ENCODE measurements around the gene MMP17.
"Not testable (repeated sequence)": the region's sequence is repeated elsewhere in the genome, so short reads cannot be mapped to it uniquely, and the experiment has no call there.

Gene MMP17

DNA sequence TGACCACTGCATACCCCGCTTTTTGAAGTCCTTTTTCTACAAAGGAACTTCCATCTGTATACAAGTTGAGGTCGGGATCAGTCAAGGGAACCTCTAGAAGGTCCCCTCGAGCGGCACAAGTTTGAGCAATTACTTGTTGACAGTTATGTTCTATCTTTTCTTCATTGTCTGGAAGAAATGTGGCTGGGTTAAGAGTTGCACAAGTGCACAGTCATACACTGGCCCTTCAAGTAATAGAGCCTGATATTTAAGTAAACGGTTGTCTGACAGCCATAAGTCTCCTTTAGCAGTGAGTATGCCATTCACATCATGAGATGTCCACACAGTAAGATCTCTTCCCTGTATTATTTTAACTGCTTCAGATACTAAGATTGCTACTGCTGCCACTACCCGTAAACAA lies 46.8 kb downstream of the MMP17 start:
- not testable (repeated sequence) for H3K27ac ChIP-seq (ENCODE audit: low read length, poor library complexity, severe bottlenecking); H2BK5ac ChIP-seq (ENCODE audit: low read depth, low read length, poor library complexity, severe bottlenecking); H2BK12ac ChIP-seq (ENCODE audit: low read length in 2 of 2); H2AFZ ChIP-seq (ENCODE audit: low read depth, low read length); H3K79me1 ChIP-seq (replicated peaks; ENCODE audit: low read length, poor library complexity, severe bottlenecking); H3K4ac ChIP-seq (ENCODE audit: low read depth in 1 of 2, low read length in 2 of 2); H3K14ac ChIP-seq (ENCODE audit: low read length in 2 of 2); H3K23ac ChIP-seq (ENCODE audit: low read length in 2 of 2); H4K91ac ChIP-seq (ENCODE audit: low read length); H3K36me3 ChIP-seq (ENCODE audit: control insufficient read depth in 1 of 2, insufficient read depth in 2 of 2, low read depth in 1 of 2, low read length in 2 of 2); H3K4me3 ChIP-seq (ENCODE audit: insufficient read depth in 1 of 2, low read depth in 1 of 2, low read length in 2 of 2); H2AK5ac ChIP-seq (ENCODE audit: low read length, severe bottlenecking); H2BK15ac ChIP-seq (ENCODE audit: low read depth, poor library complexity, severe bottlenecking); DNase-seq; H3K18ac ChIP-seq (ENCODE audit: low read depth in 1 of 2, low read length in 2 of 2); H4K8ac ChIP-seq (ENCODE audit: low read length); H3K9me3 ChIP-seq (ENCODE audit: control insufficient read depth, low read length); H3K9ac ChIP-seq (ENCODE audit: low read length); H3K4me2 ChIP-seq (ENCODE audit: low read length, poor library complexity, severe bottlenecking); H2BK120ac ChIP-seq (ENCODE audit: low read depth, low read length)
- H3K4me1 ChIP-seq (ENCODE audit: control insufficient read depth, insufficient read depth, low read depth, low read length): peaks cover 15% of the 10 kb centered on the region
- 92% methylated on average over 6 of the region's 6 CpGs for WGBS
- peaks cover 0 to 33% of the 10 kb centered on the region in 2 experiments for H3K27me3 ChIP-seq (ENCODE audit: control insufficient read depth in 1 of 2, insufficient read depth in 1 of 2, low read length in 2 of 2)

GRCh38 chr12:131877216-131877615 lies 49.0 kb downstream of the MMP17 start:
- not testable (repeated sequence) for H3K18ac ChIP-seq (ENCODE audit: low read depth in 1 of 2, low read length in 2 of 2); H2BK15ac ChIP-seq (ENCODE audit: low read depth, poor library complexity, severe bottlenecking); H3K4me2 ChIP-seq (ENCODE audit: low read length, poor library complexity, severe bottlenecking); H3K4me3 ChIP-seq (ENCODE audit: insufficient read depth in 1 of 2, low read depth in 1 of 2, low read length in 2 of 2); H3K14ac ChIP-seq (ENCODE audit: low read length in 2 of 2); H3K4me1 ChIP-seq (ENCODE audit: control insufficient read depth, insufficient read depth, low read depth, low read length); H2AFZ ChIP-seq (ENCODE audit: low read depth, low read length); H2BK120ac ChIP-seq (ENCODE audit: low read depth, low read length); H3K23ac ChIP-seq (ENCODE audit: low read length in 2 of 2); H3K4ac ChIP-seq (ENCODE audit: low read depth in 1 of 2, low read length in 2 of 2); H3K79me1 ChIP-seq (replicated peaks; ENCODE audit: low read length, poor library complexity, severe bottlenecking); H2BK5ac ChIP-seq (ENCODE audit: low read depth, low read length, poor library complexity, severe bottlenecking); DNase-seq; H3K27ac ChIP-seq (ENCODE audit: low read length, poor library complexity, severe bottlenecking); H3K9me3 ChIP-seq (ENCODE audit: control insufficient read depth, low read length); H3K9ac ChIP-seq (ENCODE audit: low read length); H2BK12ac ChIP-seq (ENCODE audit: low read length in 2 of 2); H4K91ac ChIP-seq (ENCODE audit: low read length); H4K8ac ChIP-seq (ENCODE audit: low read length); H2AK5ac ChIP-seq (ENCODE audit: low read length, severe bottlenecking); H3K36me3 ChIP-seq (ENCODE audit: control insufficient read depth in 1 of 2, insufficient read depth in 2 of 2, low read depth in 1 of 2, low read length in 2 of 2)
- 95% methylated on average over 10 of the region's 10 CpGs for WGBS
- H3K27me3 ChIP-seq (ENCODE audit: control insufficient read depth in 1 of 2, insufficient read depth in 1 of 2, low read length in 2 of 2): peaks cover 0 to 50% of the 10 kb centered on the region in 2 experiments

- H2BK5ac ChIP-seq (ENCODE audit: low read depth, low read length, poor library complexity, severe bottlenecking): not testable (repeated sequence)
Measured at GRCh38 chr12:131878436-131878835, 50.2 kb downstream of the MMP17 start.

DNA sequence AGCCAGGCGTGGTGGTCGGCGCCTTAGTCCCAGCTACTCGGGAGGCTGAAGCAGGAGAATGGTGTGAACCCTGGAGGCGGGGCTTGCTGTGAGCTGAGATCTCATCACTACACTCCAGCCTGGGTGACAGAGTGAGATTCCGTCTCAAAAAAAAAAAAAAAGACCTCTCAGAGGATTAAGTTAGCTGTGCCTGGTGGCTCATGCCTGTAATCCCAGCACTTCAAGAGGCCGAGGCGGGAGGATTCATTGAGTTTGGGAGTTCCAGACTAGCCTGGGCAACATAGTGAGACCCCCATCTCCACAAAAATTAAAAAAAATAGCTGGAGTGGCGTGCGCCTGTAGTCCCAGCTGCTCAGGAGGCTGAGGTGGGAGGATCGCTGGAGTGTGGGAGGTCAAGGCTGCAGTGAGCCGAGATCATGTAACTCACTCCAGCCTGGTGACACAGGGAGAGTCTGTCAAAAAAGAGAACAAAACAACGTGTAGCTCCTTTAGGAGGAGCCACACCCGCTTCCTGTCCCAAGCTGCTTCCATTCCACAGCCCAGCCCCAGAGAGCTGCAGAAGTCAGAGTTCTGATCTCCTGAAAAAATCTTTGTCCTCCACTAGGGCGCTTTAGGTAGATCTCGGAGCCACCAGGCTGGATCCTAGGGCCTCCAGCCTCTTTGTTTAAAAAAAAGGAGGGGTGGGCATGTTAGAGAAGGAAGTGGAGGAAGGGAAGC lies 54.8 kb downstream of the MMP17 start:
- H3K36me3 ChIP-seq (ENCODE audit: control insufficient read depth in 1 of 2, insufficient read depth in 2 of 2, low read depth in 1 of 2, low read length in 2 of 2): no peaks in the 10 kb centered on the region
- H3K4me2 ChIP-seq (ENCODE audit: low read length, poor library complexity, severe bottlenecking): no peak overlapping the region
- no peak overlapping the region for H3K9ac ChIP-seq (ENCODE audit: low read length)
- H4K91ac ChIP-seq (ENCODE audit: low read length): no peak overlapping the region
- H3K4ac ChIP-seq (ENCODE audit: low read depth in 1 of 2, low read length in 2 of 2): no peak overlapping the region
- H3K9me3 ChIP-seq (ENCODE audit: control insufficient read depth, low read length): peaks cover 3% of the 10 kb centered on the region
- no peak overlapping the region for H3K23ac ChIP-seq (ENCODE audit: low read length in 2 of 2)
- H4K8ac ChIP-seq (ENCODE audit: low read length): no peak overlapping the region
- WGBS: 86% methylated on average over 16 of the region's 16 CpGs
- H3K27me3 ChIP-seq (ENCODE audit: control insufficient read depth in 1 of 2, insufficient read depth in 1 of 2, low read length in 2 of 2): peaks cover 0 to 37% of the 10 kb centered on the region in 2 experiments
- no peak overlapping the region for H3K18ac ChIP-seq (ENCODE audit: low read depth in 1 of 2, low read length in 2 of 2)
- H2AK5ac ChIP-seq (ENCODE audit: low read length, severe bottlenecking): no peak overlapping the region
- no peak overlapping the region for H3K4me3 ChIP-seq (ENCODE audit: insufficient read depth in 1 of 2, low read depth in 1 of 2, low read length in 2 of 2)
- DNase-seq: no peak
- H2BK120ac ChIP-seq (ENCODE audit: low read depth, low read length): no peak overlapping the region
- no peak overlapping the region for H2AFZ ChIP-seq (ENCODE audit: low read depth, low read length)
- no peak overlapping the region for H3K14ac ChIP-seq (ENCODE audit: low read length in 2 of 2)
- H2BK5ac ChIP-seq (ENCODE audit: low read depth, low read length, poor library complexity, severe bottlenecking): no peak overlapping the region
- no peak overlapping the region for H2BK12ac ChIP-seq (ENCODE audit: low read length in 2 of 2)
- no peaks in the 10 kb centered on the region for H3K4me1 ChIP-seq (ENCODE audit: control insufficient read depth, insufficient read depth, low read depth, low read length)
- no peak overlapping the region for H2BK15ac ChIP-seq (ENCODE audit: low read depth, poor library complexity, severe bottlenecking)
- no peak overlapping the region for H3K27ac ChIP-seq (ENCODE audit: low read length, poor library complexity, severe bottlenecking)
- H3K79me1 ChIP-seq (replicated peaks; ENCODE audit: low read length, poor library complexity, severe bottlenecking): no peaks in the 10 kb centered on the region

More at GRCh38 chr12:131878436-131878835, 50.2 kb downstream of the MMP17 start:
- H3K79me1 ChIP-seq (replicated peaks; ENCODE audit: low read length, poor library complexity, severe bottlenecking); H3K27ac ChIP-seq (ENCODE audit: low read length, poor library complexity, severe bottlenecking); H2BK15ac ChIP-seq (ENCODE audit: low read depth, poor library complexity, severe bottlenecking); H3K18ac ChIP-seq (ENCODE audit: low read depth in 1 of 2, low read length in 2 of 2); H3K4me1 ChIP-seq (ENCODE audit: control insufficient read depth, insufficient read depth, low read depth, low read length); H2BK12ac ChIP-seq (ENCODE audit: low read length in 2 of 2); H3K4ac ChIP-seq (ENCODE audit: low read depth in 1 of 2, low read length in 2 of 2); H2BK120ac ChIP-seq (ENCODE audit: low read depth, low read length); H3K9me3 ChIP-seq (ENCODE audit: control insufficient read depth, low read length); H2AK5ac ChIP-seq (ENCODE audit: low read length, severe bottlenecking); H4K91ac ChIP-seq (ENCODE audit: low read length); H2AFZ ChIP-seq (ENCODE audit: low read depth, low read length); H4K8ac ChIP-seq (ENCODE audit: low read length); H3K23ac ChIP-seq (ENCODE audit: low read length in 2 of 2); DNase-seq; H3K36me3 ChIP-seq (ENCODE audit: control insufficient read depth in 1 of 2, insufficient read depth in 2 of 2, low read depth in 1 of 2, low read length in 2 of 2); H3K4me2 ChIP-seq (ENCODE audit: low read length, poor library complexity, severe bottlenecking); H3K9ac ChIP-seq (ENCODE audit: low read length); H3K4me3 ChIP-seq (ENCODE audit: insufficient read depth in 1 of 2, low read depth in 1 of 2, low read length in 2 of 2); H3K14ac ChIP-seq (ENCODE audit: low read length in 2 of 2): not testable (repeated sequence)
- peaks cover 0 to 53% of the 10 kb centered on the region in 2 experiments for H3K27me3 ChIP-seq (ENCODE audit: control insufficient read depth in 1 of 2, insufficient read depth in 1 of 2, low read length in 2 of 2)
- WGBS: no CpG with 5 or more reads among the region's 3 CpGs
